NCI-H1694 treated with DMSO at 0.1 percent for 48 hours (cell line): ENCODE results near the gene MAFG.

ENCODE experiments used
- DNase-seq: peaks from one replicate; lab custom pipeline; 2025; lab: John Stamatoyannopoulos, UW

Gene MAFG

DNA sequence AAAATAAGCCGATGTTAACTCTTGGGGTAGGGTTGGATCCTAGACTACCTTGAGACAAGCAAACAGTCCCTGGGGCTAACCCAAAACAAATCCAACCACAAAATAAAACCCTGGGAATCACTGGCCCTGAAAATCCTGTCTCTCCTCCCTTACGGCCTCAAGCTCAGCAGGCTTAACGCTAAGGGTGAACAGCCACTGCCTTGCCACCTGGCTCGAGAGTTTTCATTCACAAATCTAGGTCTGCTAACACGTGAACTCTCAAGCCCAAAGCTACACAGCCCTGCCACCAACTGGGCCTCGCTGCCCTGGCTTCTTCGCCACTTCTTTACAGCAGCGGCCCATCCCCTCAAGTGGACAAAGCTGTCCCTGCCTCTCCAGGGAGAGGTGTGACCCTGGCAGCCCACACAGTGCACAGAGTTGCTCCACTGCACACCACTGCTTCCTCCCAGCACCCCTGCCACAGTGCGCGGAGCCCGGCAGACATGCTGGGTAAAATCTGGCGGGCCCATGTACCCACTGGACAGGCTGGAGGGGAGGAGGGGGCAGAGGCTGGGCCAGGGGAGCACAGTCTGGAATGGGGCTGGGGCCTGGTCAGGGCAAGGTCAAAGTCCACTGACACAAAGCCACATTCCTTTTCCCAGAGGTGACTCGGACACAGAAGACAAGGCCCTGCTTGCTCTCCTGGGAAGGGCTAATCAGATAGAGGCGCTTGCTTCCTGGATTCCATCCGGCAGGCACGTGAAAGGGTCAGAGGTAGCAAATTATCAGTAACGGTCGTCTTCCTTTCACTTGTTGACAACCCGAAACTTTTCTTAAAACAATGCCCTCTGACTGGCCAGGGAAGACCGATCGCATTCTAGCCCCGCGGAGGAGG lies 17.3 kb downstream of the MAFG start:
- DNase-seq, result no peak

DNA sequence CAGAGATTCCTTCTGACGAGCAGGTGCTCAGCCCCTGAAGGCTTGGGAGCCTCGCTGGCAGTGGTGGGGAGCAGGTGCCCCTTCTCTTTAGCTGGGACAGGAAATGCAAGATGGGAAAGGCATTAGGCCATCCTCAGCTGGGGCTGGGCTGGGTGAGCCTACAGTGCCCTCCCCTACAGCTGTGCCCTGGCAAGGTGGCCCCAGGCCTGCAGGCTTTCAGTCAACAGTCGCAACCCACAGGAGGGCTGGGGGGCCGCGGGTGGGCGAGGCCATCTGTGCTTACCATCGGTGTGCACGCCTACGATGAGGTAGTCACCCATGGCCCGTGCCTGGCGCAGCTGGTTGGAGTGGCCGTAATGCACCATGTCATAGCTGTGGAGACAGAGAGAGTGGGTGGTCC lies 18.3 kb downstream of the MAFG start:
- no peak for DNase-seq

- no peak for DNase-seq
Measured at GRCh38 chr17:81908793-81909192, 18.7 kb downstream of the MAFG start.

DNA sequence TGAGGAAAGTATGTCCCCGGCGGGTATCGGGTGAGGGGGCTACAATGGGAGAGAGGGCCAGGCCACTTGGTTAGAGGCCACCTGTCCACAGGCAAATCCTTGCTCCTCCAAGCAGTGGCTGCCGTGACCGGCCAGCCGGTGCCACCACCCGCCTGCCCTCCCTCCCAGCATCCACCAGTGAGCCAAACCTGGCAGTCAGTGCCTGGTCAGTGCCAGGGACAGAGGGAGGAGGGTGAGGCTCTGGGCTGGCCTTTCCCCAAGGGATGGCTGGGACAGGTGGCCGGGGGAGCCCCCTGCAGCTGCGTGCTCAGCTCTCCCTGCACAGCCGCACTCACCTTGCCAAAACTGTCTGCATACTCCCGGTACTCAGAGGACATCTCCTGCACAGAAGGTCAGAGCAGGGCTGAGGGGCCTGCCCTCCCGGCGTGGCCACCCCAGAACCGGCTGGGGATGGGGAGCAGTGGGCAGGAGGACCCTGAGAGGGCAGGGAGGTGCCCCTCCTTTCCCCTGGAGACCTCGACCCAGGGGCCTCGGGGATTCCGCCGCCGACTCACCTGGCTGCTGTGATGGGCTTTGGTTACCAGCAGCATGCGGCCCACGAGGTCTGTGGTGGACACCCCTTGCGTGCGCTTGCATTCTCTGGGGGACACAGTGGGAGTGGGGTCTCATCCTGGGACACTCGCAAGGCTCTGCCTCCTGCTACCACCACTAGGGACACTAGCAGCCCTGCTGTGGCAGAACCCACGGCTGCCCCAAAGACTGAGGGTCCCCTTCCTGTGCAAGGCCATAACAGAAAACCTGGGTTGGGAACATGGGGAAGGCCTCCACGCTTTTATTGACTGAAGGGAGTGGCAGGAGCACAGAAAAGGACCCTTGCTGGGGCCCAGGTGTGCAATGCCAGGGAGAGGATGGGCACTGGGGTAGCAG lies 20.1 kb downstream of the MAFG start:
- DNase-seq, result no peak

DNA sequence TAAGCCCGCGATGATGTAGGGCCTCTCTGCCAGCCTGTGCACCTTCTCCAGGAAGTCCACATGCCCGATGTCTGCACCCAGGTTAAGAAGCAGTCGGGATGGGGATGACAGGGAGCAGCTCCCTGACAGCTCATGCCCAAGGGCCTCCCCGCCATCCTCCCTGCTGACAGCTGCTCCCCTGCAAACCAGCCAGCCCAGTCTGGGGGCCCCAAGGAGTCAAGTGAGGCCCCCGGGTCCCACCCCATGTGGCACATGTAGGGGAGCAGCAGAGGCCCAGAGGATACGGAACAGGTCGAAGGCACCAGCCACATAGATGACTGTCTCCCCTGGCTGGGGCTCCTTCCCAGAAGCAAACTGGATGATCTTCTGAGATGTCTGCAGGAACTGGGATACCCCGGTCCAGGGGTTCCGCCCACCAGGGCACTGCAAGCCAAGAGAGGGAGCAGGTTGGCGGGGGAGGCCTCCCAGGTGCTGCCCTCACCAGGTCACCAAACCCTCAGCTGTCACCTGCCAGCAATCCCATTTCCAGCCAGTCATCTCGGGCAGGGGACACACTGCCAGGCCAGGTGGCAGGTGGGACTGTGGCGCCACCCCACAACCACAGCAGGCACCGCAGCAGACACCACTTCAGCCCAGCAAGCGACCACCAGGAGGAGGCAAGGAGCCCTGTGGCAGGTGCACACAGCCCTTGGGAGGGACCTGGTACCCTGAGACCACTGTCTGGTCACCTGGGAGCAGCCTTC lies 20.9 kb downstream of the MAFG start:
- DNase-seq, result no peak

DNA sequence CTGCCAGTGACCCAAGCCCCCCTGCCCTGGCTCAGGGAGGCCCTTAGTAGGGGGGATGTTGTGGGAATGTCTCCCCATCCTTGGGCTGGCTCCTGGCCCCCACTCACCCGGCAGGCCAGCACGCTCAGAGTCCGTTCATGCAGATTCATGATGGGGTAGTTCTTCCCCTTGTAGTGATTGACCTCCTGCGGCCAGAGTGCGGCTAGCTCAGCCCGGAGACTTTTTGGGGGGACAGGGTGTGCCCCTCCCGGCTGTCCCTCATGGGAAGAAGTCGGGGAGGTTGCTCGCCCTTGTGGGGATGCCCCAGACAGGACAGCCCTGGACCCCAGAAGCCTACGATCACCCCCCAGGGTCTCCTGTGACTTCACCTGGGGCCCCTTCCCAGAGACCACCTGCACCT lies 21.5 kb downstream of the MAFG start:
- DNase-seq, result no peak

GRCh38 chr17:81905424-81905875 lies 22.1 kb downstream of the MAFG start:
- DNase-seq, result no peak

DNA sequence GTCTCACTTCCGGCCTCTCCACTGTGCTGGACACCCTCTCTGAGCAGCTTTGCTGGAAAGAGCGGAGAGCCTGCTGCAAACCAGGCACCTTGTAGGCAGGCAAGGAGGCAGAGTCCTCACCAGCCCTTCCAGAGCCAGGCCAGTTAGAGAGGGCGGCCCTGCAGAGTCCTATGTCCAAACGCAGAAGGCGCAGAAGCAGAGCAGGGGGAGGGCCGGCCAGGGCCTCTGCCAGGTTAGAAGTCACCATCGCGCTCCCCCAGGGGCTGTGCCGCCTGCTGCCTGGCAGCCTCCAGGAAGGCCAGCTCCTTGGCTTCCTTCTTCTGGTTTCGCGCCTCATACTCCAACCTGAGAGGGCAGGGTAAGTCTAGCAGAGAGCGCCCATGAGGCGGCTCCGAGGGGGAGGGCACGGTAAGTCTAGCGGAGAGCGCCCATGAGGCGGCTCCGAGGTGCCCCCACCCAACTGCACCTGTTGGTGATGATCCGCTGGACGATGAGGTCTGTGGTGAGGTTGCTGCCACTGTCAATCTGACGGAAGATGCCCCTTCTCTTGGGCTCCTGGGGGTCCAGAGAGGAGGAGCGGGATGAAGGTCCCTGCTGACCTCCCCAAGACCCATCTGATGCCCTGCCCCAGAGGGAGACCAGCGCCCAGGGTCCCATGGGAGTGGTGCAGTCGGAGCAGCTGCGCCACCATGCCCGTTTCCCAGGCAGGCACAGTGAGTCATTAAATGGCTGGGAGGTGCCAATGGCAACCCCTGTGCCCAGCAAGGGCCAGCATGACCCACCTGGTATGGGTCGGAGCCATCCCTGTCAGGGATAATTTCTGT lies 22.7 kb downstream of the MAFG start:
- DNase-seq, result no peak

DNA sequence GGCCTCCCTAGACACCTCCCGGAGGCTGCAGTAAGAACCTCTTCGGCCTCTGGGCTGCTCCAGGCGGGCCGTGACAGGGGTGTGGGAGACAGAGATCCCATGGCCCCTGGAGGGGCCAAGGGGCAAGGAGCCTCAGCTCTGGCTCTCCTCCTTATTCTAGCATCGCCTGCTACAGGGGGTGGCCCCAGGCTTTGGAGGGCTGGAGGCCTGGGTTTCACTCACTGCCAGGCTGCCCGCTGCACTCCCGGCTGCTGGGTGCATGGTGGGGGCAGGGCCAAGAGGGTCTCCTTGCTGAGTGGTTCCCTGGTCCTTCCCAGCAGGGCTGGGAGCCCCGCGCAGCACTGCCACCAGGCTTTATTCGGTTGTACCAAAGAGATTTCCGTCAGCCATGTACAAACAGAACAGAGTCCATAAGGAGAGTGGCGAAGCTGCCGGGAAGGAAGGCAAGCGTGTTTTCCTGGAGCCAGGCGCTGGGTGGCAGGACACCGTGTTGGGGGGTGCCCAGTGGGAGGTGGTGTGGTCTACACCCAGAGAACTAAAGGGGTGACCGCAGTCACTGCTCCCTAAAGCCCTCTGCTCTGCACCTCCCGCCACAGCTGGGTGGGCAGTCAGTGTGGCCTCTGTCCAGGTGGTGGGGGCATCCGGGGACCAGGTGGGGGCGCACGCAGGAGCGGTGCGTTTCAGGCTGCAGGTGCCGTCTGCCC lies 23.5 kb downstream of the MAFG start:
- no peak for DNase-seq

GRCh38 chr17:81903415-81903831 lies 24.1 kb downstream of the MAFG start:
- DNase-seq, result no peak

GRCh38 chr17:81902653-81903414 lies 24.7 kb downstream of the MAFG start:
- DNase-seq, result no peak

DNA sequence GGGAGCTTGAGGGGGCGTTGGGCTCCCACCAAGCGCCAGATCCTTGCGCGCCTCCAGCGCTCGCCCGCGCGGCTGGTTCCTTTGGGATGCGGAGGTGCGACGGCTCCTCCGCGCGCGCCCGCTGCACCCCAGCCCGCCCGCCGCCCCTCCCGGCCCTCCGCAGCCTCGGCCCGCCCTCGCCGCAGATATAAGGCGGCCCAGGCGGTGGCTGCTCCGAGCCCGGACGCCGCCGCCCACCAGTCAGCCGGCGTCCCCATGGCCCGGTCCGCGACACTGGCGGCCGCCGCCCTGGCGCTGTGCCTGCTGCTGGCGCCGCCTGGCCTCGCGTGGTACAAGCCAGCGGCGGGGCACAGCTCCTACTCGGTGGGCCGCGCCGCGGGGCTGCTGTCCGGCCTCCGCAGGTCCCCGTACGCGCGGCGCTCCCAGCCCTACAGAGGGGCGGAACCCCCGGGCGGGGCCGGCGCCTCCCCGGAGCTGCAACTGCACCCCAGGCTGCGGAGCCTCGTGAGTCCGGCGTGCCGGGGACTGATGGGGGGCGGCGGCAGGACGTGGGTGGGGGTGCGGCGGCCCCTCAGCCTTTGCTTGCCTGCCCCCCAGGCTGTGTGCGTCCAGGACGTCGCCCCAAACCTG lies 25.4 kb downstream of the MAFG start, which contains the start of gene NPB:
TSS of gene NPB (plus strand) at position 216 of the 630 bp plus-strand sequence. CDS start at position 256, 40 bp downstream.
- no peak for DNase-seq

GRCh38 chr17:81901167-81902022 lies 26.1 kb downstream of the MAFG start:
- DNase-seq, result no peak

- DNase-seq, result no peak
Measured at GRCh38 chr17:81900181-81900820, 27.2 kb downstream of the MAFG start.

GRCh38 chr17:81899514-81900166 lies 27.9 kb downstream of the MAFG start:
- no peak for DNase-seq

DNA sequence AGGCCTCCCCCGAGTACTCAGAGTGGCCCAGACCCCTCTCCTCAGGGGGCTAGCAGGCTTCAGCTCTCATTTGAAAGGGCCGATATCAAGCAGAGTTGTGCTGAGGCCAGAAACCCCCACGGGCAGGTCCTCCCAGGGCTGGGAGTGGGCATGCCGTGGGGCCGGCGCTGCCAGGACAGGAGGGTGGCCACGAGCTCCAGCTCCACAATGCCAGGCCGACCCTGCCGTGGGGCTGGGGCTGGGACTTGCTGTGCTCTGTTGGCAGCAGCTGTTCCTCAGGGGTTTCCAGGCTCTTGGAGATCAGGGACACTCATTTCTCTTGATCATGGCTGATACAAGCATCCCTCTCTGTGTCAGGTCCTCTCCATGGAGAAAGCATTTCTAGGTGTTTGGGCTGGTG lies 28.6 kb downstream of the MAFG start:
- DNase-seq, result no peak
